Loucy (cell line): Measurements from ENCODE around the gene HIRIP3.

Experiments
- EZH2phosphoT487 ChIP-seq: fragments of 200-600 bp; IDR thresholded peaks from 2 replicates; pipeline ENCODE4 v1.6.1; 2018; ENCODE audit warnings: antibody characterized with exemption, mild to moderate bottlenecking, moderate library complexity, borderline replicate concordance
- TF ChIP-seq, protein P1 (sequence below): fragments of 200-600 bp; sonication (generic); conservative IDR thresholded peaks from 2 replicates; pipeline ENCODE4 v1.5.1; 2014; ENCODE audit warnings: mild to moderate bottlenecking, antibody characterized with exemption, low read length

DNA sequence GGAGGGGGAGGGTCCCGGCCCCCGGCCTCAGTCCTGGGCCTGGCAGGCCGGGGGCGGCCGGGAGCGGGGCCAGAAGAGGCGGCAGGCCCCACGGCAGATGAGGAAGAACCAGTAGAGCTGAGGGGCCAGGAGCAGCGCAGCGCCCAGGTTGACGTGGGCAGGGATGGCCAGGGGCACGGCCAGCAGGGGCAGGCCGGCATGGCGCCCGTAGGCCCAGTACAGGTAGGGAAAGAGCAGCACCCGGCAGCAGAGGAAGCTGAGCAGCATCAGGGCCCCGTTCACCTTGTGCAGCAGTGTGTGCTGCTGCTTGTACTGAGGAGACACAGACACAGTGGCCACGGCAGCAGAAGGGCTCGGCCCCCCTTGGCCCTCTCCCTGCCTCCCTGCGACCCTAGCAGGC is 29.7 kb upstream of the HIRIP3 start:
- TF ChIP-seq, protein P1, sequence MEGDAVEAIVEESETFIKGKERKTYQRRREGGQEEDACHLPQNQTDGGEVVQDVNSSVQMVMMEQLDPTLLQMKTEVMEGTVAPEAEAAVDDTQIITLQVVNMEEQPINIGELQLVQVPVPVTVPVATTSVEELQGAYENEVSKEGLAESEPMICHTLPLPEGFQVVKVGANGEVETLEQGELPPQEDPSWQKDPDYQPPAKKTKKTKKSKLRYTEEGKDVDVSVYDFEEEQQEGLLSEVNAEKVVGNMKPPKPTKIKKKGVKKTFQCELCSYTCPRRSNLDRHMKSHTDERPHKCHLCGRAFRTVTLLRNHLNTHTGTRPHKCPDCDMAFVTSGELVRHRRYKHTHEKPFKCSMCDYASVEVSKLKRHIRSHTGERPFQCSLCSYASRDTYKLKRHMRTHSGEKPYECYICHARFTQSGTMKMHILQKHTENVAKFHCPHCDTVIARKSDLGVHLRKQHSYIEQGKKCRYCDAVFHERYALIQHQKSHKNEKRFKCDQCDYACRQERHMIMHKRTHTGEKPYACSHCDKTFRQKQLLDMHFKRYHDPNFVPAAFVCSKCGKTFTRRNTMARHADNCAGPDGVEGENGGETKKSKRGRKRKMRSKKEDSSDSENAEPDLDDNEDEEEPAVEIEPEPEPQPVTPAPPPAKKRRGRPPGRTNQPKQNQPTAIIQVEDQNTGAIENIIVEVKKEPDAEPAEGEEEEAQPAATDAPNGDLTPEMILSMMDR, result no peak
- TF ChIP-seq EZH2phosphoT487, result no peak
